ENCODE measurements around the gene HLA-DOB.

- TF ChIP-seq CTCF (IDR thresholded peaks at IDR 0.05) (no peak), POLR2A (IDR thresholded peaks at IDR 0.05) (no peak)
Observed at GRCh38 chr6:32827025-32827424, 10.2 kb upstream of the HLA-DOB start.
